ENCODE data around the gene INPP4B.

Gene INPP4B

DNA sequence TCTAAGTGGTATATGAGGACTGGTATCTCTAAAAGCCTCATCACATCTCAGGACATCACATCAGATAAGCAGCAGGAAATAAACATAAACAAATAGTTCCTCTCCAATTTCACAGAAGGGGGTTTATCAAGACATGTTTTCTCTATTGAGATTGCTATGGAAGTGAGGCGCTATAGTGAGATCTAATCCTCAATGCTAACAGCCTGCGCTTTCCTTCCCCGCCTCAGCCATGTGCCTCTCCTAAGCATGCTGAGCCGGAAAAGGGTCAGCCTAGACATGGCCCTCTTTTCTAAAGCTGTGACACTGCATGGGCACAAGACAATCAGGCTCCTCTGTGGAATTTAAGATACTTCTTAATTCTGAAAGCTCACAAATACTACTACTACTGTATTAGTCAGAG lies 286.1 kb downstream of the INPP4B start:
- no peak for TF ChIP-seq ZFX (IDR thresholded peaks at IDR 0.05; ENCODE audit: borderline replicate concordance)
- TF ChIP-seq, protein P1, sequence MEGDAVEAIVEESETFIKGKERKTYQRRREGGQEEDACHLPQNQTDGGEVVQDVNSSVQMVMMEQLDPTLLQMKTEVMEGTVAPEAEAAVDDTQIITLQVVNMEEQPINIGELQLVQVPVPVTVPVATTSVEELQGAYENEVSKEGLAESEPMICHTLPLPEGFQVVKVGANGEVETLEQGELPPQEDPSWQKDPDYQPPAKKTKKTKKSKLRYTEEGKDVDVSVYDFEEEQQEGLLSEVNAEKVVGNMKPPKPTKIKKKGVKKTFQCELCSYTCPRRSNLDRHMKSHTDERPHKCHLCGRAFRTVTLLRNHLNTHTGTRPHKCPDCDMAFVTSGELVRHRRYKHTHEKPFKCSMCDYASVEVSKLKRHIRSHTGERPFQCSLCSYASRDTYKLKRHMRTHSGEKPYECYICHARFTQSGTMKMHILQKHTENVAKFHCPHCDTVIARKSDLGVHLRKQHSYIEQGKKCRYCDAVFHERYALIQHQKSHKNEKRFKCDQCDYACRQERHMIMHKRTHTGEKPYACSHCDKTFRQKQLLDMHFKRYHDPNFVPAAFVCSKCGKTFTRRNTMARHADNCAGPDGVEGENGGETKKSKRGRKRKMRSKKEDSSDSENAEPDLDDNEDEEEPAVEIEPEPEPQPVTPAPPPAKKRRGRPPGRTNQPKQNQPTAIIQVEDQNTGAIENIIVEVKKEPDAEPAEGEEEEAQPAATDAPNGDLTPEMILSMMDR (IDR thresholded peaks at IDR 0.05): no peak
- peak overlapping the region; percentile 27; the same call in 1 of the 2 replicates for H3K27ac ChIP-seq

DNA sequence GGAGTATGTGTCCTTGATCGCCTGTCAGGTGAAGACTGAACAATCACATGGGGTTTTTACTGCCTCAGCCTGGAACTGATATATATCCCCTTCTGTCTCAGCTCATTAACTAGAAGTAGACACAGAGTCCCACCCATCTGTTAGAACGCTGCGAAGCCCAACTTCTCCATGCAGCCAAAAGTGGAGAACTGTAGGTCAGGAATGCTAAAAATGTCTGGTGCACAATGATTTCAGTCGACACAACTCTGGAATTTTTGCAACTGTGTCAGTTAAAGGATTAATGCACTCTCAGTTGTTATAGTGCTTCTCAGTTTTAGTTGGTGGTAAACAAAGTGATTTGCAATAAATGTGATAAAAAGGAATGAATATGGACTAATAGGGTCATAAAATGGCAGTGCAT lies 287.2 kb downstream of the INPP4B start:
- TF ChIP-seq ZFX (IDR thresholded peaks at IDR 0.05; ENCODE audit: borderline replicate concordance): no peak
- TF ChIP-seq, protein P1 (IDR thresholded peaks at IDR 0.05): no peak
- no peak overlapping the region for H3K27ac ChIP-seq

DNA sequence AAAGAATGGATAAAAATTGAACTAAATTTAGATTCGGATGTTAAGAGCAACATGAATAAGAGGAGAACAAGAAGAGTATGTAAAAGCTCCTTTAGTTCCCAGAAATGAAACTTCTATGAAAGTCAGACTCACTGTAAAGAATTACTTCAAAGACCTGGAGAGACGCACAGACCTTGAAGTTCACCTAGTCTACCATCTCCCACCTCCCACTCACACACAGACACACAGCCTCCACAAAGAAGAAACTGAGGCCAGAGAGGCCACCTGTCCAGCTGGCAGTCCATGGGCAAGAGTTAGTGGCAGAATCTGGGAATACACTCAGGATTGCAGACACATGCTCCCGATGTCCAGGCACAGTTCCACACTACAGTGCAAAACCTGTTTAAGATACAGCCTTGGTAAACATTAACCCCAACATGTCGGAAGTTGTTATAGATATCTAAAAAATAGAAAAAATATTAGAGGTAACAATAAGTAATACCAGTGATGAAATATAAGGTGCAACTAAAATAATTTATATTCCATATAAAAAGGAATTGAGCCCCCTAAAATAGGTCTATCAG lies 288.8 kb downstream of the INPP4B start:
- no peak for TF ChIP-seq ZFX (IDR thresholded peaks at IDR 0.05; ENCODE audit: borderline replicate concordance)
- TF ChIP-seq, protein P1 (IDR thresholded peaks at IDR 0.05): no peak
- H3K27ac ChIP-seq: no peak overlapping the region

DNA sequence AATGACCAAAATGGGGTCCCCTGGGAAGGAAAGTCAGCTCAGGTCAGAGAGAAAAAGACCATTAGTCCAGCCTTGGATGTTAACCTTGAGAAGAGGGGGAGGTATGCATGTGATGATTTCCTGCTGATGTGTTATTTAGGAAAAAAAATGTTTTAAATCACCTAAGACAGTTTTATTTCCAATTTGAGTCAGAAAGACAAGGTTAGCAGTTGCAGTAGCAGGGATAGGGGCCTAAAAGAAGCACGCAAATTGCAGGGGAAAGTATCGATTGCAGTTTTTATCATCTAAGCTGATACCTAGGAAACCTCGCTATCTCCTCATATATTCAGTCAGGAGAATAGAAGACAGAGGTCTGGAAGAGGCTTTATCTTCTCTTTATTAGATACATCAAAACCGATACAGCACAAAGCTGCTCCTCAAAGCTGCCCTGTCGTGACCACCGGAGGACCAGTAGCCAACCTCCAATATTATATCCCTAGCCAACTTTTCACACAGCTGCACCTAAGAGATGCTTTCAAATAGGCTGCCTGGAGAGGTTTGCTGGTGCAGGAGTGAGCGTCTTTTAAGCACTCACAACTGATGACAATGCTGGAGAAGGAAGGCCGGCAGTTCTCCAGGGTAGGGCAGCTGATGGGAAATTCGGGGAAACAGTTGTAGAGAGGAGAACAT lies 289.4 kb downstream of the INPP4B start:
- no peak for TF ChIP-seq ZFX (IDR thresholded peaks at IDR 0.05; ENCODE audit: borderline replicate concordance)
- H3K27ac ChIP-seq: no peak overlapping the region

DNA sequence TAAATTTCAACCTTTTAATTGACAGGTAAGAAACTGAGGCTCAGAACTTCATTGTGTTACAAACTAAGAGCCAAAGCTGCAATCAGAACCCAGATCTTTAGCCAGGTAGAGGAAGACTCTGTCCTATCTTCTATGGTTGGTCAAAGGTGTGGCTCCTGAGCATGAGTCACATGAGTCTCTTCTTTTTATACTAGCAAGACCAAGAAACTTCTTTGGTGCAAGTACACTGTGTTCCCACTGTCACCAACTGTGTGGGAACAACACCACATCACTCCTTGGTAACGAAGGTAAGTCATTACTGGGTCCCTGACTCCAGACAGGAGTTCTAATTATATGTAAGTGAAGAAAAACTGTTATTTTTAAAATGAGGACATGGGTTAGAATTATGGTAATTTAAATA lies 290.1 kb downstream of the INPP4B start:
- H3K27ac ChIP-seq: no peak overlapping the region
- TF ChIP-seq ZFX (IDR thresholded peaks at IDR 0.05; ENCODE audit: borderline replicate concordance): no peak
- TF ChIP-seq, protein P1 (IDR thresholded peaks at IDR 0.05): no peak

DNA sequence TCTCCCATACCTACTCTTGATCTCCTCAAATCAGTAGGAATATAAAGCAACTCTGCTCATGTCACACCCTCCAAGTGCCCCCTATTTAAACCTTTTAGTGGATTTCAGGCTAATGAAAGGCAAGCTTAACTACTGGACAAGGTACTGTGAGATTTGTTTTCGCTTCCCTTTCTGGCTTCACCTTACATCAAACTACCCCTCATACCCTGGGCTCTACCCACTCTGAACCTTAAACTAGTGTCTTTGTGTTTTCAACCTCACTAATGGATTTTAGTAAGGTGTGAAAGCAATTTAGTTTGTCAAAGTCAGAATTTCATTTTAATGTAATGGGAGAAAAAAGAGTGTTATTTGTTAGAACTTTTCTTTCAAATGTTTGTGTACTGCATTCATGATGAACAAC lies 291.7 kb downstream of the INPP4B start:
- no peak for TF ChIP-seq ZFX (IDR thresholded peaks at IDR 0.05; ENCODE audit: borderline replicate concordance)
- TF ChIP-seq, protein P1 (IDR thresholded peaks at IDR 0.05): no peak
- no peak overlapping the region for H3K27ac ChIP-seq

DNA sequence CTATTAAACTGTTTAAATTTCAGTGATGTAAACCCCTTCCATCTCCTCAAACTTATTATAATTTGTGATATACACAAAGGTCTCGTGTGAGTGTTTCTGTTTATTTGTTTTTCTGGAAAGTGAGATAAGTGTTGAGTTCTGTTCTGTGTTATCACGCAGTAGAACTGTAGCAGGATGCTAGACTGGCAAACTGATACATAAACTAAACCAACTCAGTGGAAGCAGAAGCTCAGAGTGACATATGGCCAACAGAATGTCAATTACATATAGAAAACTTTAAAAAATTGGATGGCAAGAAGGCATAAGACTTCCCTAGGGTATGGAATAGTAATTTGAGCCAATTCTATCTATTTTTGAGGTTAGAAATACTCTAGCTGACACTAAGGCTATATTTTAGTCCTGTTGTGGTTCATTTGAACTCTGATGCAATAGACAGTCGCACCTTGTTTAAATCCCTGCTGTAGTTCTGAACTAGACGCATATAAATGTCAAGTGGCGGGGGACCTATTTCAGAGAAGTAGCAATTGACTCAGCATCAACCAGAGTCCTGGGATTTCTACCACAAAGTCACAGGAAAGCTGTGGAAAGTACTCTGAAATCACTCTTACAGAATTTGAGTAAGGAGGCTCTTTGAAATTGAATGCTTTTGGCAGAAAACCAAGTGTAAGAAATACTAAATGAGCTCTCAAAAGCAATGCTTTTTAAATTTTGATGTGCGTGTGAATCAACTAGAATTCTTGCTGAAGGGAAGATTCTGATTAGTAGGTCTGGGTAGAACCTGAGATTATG lies 294.4 kb downstream of the INPP4B start:
- no peak overlapping the region for H3K27ac ChIP-seq
- TF ChIP-seq, protein P1 (IDR thresholded peaks at IDR 0.05): no peak
- no peak for TF ChIP-seq ZFX (IDR thresholded peaks at IDR 0.05; ENCODE audit: borderline replicate concordance)

Measured in 22Rv1 (cell line).